HG02840 (cell line): ENCODE results near the gene PPFIBP2.
"Not testable (repeated sequence)": the region's sequence is repeated elsewhere in the genome, so short reads cannot be mapped to it uniquely, and the experiment has no call there.

Experiments used
- ATAC-seq: cut with Tn5 transposase; IDR thresholded peaks from one replicate; pipeline ENCODE4 v1.9.1; 2021; ENCODE audit warnings: mild to moderate bottlenecking, moderate library complexity, moderate number of reproducible peaks; ENCODE audit not compliant: unreplicated experiment, low FRiP score

Gene PPFIBP2

GRCh38 chr11:7495882-7496551, 17.8 kb upstream of the PPFIBP2 start:
- ATAC-seq, result peak; percentile 86

DNA sequence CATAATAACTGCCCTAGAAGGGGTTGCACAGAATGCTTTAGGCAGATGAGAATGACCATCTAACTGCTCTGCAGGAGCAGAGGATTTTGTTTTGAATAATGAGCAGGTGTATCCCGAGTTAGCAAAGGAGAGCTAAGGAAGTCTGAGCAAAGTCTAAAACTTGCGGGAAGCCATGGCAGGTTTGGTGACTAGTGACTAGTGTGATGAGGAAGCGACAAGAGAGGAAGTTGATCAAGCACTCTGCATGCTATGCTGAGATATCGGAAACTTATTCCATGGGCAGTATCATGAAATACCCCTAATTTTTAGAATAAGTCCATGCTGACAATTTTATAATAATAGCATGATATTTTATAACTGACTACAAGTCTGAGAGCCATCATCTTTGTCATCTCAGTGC, 15.6 kb upstream of the PPFIBP2 start:
- no peak for ATAC-seq

GRCh38 chr11:7499081-7499480, 14.7 kb upstream of the PPFIBP2 start:
- no peak for ATAC-seq

DNA sequence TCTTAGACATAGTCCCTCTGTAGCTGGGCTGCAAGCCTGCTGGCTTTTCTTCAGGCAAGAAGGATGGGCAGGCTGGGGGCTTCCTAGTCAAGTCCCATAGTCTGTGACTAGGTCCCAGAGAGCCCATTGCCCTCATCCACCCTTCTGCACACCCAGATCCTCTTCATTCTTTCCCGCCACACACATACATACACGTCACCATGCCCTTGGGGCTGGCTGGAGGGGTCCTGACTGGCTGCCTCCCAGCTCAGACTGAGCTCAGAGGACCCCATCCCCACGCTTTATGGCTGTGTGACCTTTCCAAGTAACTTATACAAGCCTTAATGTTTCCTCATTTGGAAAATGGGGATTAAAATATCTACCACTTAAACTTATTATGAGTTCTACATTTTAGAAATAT, 13.5 kb upstream of the PPFIBP2 start:
- no peak for ATAC-seq

DNA sequence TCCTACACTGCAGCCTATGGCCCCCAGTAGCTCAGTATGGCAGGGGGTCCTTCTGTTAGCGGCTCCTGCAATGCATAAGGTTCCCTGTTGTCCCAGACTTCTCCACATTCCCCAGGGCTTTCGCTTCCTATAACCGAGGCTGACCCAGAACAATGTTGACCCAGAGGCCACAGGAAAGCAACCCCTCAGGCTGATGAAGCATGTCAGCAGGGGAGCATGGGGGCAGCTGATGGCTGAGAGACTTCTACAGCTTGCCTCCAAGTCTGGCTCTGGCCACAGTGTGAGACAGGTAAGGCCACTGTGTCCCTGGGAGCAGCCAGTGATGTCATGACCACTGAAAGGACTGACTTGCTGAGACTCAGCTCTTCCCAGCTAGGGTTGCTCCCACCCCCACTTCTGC, 12.5 kb upstream of the PPFIBP2 start:
- no peak for ATAC-seq

GRCh38 chr11:7501894-7502293, 11.9 kb upstream of the PPFIBP2 start:
- ATAC-seq, result no peak

DNA sequence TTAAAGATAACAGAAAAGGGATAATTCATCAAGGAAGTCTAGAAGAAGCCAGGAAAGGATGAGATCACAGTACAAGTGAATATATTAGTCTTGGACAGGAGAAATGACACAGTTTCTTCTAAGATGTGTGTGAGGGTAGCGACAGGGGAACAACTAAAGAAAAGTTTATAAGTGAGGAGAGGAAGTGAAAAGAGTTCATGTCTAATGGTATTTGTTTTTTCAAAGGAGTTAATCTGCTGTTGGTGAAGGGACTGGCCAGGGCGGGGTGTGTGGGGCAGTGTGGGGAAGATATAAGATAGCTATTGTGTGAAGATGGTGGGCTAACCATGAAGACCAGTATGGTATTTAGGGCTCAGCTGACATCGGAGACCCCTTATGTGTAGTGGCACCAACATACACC, 7.6 kb upstream of the PPFIBP2 start:
- no peak for ATAC-seq

GRCh38 chr11:7508087-7508486, 5.7 kb upstream of the PPFIBP2 start:
- ATAC-seq, result no peak

- ATAC-seq, result no peak
Measured at GRCh38 chr11:7509966-7510365, 3.8 kb upstream of the PPFIBP2 start.

DNA sequence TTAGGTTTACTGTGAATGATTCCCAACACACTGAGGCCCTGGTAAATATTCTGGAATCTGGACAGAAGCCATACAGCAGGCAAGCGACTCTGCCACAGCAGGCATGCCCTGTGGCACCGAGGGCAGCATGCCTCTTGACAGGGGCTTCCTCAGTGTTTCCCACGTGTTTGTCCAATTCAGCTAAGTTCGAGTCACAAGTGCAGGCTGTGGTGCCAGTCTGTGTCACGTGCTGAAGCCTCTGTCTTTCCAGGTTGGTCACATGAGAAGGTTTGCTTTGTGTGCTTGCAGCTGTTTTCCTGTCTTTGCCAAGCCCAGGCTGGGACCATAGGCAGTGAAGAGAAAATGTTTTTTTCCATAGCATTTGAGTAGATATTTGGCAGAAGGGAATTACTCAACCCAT, 2.4 kb upstream of the PPFIBP2 start:
- ATAC-seq, result no peak

GRCh38 chr11:7512525-7513233, 1.1 kb upstream of the PPFIBP2 start:
- ATAC-seq, result peak; percentile 57

DNA sequence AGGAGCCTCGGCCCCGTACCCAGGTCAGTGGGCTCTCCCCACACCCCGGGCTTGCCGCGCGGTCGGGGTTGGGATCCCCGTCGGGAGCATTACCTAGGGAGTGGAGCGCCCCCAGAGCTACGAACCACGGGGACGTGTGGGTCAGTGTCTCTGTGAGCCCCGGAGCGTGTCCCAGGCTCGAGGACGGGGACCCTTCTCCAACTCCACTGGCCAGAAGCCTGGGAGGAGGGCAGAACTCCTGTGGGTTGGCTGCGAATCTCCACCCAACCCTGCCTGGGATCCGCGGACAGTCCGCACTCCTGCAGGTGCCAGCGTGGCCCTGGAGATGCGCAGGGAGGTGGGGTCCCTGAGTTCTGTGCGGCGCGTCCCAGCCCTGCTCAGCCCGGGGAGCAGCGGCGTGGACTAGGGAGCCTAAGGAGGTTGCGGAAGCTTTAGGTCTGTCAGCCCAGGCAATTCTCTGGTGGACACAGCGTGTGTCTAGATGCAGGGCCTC, 346 bp downstream of the PPFIBP2 start:
- peak; percentile 23 for ATAC-seq

DNA sequence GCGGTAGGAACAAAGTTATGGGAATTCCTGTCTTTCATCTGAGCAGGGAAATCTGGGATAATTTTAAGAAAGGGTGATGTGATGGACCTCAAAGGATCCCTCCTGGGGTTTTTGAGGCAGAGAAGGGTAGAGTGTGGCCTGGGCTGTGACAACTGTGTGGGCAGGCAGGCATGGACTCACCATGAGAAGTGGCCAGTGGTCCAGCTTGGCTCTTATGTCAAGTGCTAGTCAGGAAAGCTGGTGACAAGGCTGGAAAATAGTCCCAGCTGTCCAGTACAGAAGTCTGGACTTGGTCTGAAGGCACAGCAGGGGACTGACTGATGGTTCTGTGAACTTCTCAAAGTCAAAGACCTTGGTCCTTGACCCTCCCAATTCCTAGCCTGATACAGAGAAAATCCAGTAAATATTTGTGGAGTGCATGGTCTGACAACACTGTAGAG, 1.7 kb downstream of the PPFIBP2 start:
- ATAC-seq, result no peak

DNA sequence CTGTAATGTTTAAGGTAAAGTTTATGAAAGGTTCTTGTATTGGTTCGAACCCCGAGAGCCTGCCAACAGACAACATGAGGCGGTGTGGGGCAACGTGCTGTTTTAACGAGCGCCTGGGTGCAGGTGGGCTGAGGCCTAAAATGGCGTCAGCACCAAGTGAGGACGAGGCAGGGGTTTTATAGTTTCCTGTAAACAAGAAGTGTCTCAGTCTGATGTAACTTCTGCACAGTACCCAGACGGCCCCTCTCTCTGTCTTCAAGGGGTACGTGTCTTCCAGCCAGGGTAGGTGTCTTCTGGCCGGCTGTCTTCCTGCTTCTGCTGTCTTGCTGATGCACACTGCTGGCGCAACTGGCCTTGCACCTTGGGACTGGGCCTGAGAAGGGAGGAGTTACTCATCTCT, 2.7 kb downstream of the PPFIBP2 start:
- no peak for ATAC-seq

GRCh38 chr11:7517743-7518142, 3.9 kb downstream of the PPFIBP2 start:
- not testable (repeated sequence) for ATAC-seq

DNA sequence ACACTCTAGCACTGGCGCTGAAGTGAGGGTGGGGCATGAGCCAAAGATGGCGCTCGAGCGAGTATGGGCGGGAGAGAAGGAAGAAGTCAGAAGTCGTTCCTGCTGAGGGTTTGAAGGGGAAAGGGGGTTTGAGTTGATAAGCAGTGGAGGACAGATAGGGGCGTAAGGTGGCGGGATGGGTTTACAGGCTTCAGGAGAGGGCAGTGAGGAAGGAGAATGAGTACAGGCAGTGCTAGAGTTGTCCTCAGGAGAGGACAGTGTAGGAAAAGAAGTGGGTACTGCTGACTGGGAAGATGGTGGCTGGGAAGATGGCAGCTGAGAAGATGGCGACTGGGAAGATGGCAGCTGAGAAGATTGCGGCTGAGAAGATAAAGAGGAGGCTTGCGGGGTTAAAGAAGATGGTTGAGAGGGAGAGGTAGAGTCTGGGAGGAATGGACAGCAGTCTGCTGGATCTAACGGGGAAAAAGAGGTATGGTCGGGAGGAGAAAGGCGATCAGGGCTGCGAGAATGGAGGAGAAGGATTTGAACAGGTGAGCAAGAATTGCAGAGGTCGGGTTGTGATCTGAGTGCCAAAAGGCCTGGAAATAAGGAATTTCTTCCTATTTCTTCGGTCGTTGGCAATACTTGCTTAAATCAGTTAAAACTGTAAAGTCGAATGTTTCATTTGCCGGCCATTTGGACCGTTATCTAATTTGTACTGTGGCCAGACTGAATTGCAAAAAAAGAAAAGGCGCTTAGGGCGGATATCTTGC, 5.2 kb downstream of the PPFIBP2 start:
- no peak for ATAC-seq

GRCh38 chr11:7520011-7520942, 6.5 kb downstream of the PPFIBP2 start:
- peak; percentile 48 for ATAC-seq

- ATAC-seq, result peak; percentile 75
Measured at GRCh38 chr11:7520981-7521487, 7.2 kb downstream of the PPFIBP2 start.

DNA sequence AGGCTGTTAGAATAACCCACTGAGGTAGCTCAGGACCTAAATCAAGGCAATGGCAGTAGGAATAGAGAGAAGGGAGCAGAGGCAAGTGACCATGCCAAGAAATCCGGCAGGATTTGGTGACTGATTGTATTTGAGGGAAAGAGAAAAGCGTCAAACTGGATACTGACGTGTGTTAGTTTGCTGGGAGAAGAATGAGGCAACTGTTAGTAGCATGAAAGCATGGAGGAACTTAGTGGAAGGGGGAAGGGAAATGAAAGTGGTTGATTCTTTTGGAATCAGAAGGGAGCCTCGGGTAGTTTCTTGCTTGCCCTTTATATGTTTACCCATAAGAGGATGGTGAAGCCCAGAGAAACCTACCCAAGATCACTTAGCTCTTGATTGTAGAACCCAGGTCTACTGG, 8.3 kb downstream of the PPFIBP2 start:
- ATAC-seq, result no peak

DNA sequence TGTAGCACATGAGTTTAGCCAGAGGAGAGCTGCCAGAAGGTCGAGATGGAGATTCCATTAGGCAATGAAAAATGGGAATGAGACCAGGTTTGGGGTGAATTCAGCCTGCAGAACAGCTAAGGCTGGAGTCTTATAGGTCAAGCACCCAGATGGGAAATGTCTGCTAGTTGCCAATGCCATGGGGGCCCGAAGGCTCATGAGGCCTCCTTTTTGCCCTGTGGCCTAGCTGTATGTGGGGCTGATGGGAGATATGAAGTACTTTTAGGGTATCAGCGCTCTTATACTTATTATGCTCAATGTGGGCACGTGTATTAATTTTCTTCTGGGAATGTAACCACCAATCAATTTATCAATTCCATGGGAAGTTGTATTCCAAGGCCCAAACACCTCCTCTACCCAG, 8.7 kb downstream of the PPFIBP2 start:
- no peak for ATAC-seq
